Heart left ventricle (tissue), 16 donors: ENCODE results near the gene HK2. TPM values are rescaled to one million over a fixed set of nuclear protein-coding genes. Genes with fewer than 3 reads are reported as not detected.

Source experiments
- ATAC-seq, 4 donors: fragments of 200-7000 bp; cut with Tn5 transposase; one replicate each; pipeline ENCODE4 v1.9.1; 2020 to 2022; ENCODE audit warnings: moderate library complexity in 4 of 4, mild to moderate bottlenecking in 3 of 4, moderate number of reproducible peaks in 1 of 4
- DNase-seq, 5 donors: peaks; one replicate each; pipeline ENCODE4 v3.0.0-alpha.2; 2020
- H3K27ac ChIP-seq, 12 donors: fragments of 200-600 bp; sonication (generic) in 4 of 12; one replicate each; pipeline versions ENCODE4 v1.5.0 to v1.8.0; 2016 to 2022; ENCODE audit warnings: mild to moderate bottlenecking in 2 of 12
- H3K27me3 ChIP-seq, 9 donors: fragments of 200-600 bp; sonication (generic) in 2 of 9; one replicate each; pipeline versions ENCODE4 v1.5.1 to v1.8.0; 2016 to 2022; ENCODE audit warnings: mild to moderate bottlenecking in 3 of 9
- H3K36me3 ChIP-seq, 9 donors: fragments of 200-600 bp; sonication (generic) in 2 of 9; one replicate each; pipeline versions ENCODE4 v1.5.0 to v1.8.0; 2018 to 2022; ENCODE audit warnings: mild to moderate bottlenecking in 2 of 9
- H3K4me1 ChIP-seq, 12 donors: fragments of 200-600 bp; sonication (generic) in 4 of 12; one replicate each; pipeline versions ENCODE4 v1.5.0 to v1.8.0; 2016 to 2022; ENCODE audit warnings: mild to moderate bottlenecking in 3 of 12
- H3K4me3 ChIP-seq, 12 donors: fragments of 200-600 bp; sonication (generic) in 4 of 12; one replicate each; pipeline versions ENCODE4 v1.5.0 to v1.8.0; 2017 to 2022; ENCODE audit warnings: mild to moderate bottlenecking in 9 of 12, moderate library complexity in 4 of 12
- H3K9me3 ChIP-seq, 12 donors: fragments of 200-600 bp; sonication (generic) in 4 of 12; one replicate each; pipeline versions ENCODE4 v1.5.0 to v1.8.0; 2016 to 2022; ENCODE audit warnings: mild to moderate bottlenecking in 1 of 12
- POLR2A ChIP-seq, 2 donors: fragments of 450-650 bp; IDR thresholded peaks; one replicate each; pipeline ENCODE4 v1.6.1; 2017; ENCODE audit warnings: antibody characterized with exemption in 2 of 2, mild to moderate bottlenecking in 2 of 2, moderate library complexity in 2 of 2
- WGBS, 4 donors: extraction: QIAGEN DNeasy Blood & Tissue Kit in 2 of 4; methylation state at CpG; one replicate each; pipeline versions ENCODE4 v1.1.5 to v1.1.7; 2013 to 2018; 5-methylcytosine and 5-hydroxymethylcytosine counted together
- intact Hi-C, 10 donors: fragments of 100-400 bp; cut with DNase I; formaldehyde crosslinking; loops; one replicate each; pipeline versions ENCODE4 v1.11.1 to v1.14.2; 2022
- polyA plus RNA-seq, 2 donors: library from polyadenylated mRNA; stranded (reverse); fragments of 200-250 nt; gene quantifications; one replicate each; pipeline ENCODE4 v1.2.3, GENCODE V29; 2013
- total RNA-seq, 9 donors: library from RNA; depleted of rRNA in 2 of 9; stranded (reverse); fragments of >200 nt in 2 of 9; fragmentation: NEBNext Ultra II Directional in 3 of 9; extraction: Animal tissue kit (Norgen Biotek cat#: 25700) in 3 of 9; gene quantifications; one replicate each; pipeline versions ENCODE4 v1.1.0 to v1.2.4, GENCODE V29; 2016 to 2023
- TF ChIP-seq, protein P1 (sequence below), 12 donors: fragments of 200-600 bp; sonication (generic) in 4 of 12; IDR thresholded peaks; one replicate each; pipeline versions ENCODE4 v1.5.0 to v1.8.0; 2018 to 2022; ENCODE audit warnings: antibody characterized with exemption in 12 of 12, mild to moderate bottlenecking in 5 of 12
- donor health status: ischemic (EF 13 %, LVEDD 7.1; RV severe dilation, severe dysfunction).
- donor health status: healthy with polysubstance abuse.
- donor health status: DM: no; HTN: yes; CAD: no.
- donor health status: DM: no; HTN: no; CAD: no.
- donor health status: ischemic (EF 25% LVEDD 6.9; RV normal size, moderate dysfunction).
- donor health status: ischemic (EF 25% LVEDD 5.7; RV mildly dilated, moderate dysfunction).
- donor health status: healthy.
- donor health status: DM: yes; HTN: yes; CAD: no.
- donor health status: ischemic (EF 35%, LVEDD 5.7; RV mildly dilated, moderate dysfunction).
- donor health status: nonischemic (EF 11% LVEDD 7.7; RV severe dilation, severe dysfunction).
- donor health status: DM: yes; HTN: yes; CAD: no.
- donor health status: PGD.
- donor health status: ischemic (EF 29% LVEDD 5.4; RV normal size, mild dysfunction).
- donor health status: nonischemic (EF 23%, LVEDD 6.1; RV moderate dilation, normal function).

The HK2 gene
- total and polyA plus RNA-seq, 11 donors, result 1.9 to 31.5 (median 16.3) TPM

DNA sequence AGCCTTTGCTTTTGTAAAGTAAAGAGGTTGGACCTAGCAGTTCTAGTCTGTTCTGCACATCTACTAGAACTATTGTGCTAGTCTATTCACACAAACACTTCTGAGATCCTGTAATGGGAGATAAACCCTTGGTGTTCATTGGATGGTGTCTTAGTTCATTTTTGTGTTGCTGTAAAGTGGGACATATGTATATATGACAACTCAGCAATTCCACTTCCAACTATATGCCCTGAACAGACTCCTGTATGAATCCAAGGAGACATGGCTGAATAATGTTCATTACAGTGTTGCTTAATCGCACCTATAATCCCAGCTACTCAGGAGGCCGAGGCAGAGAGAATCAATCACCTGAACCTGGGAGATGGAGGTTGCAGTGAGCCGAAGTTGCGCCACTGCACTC is 23.3 kb downstream of the HK2 start:
- H3K36me3 ChIP-seq, result peaks cover 0 to 10% (median 0%) of the 10 kb centered on the region in 9 donors
- DNase-seq (no peak), ATAC-seq (no peak)
- H3K27ac ChIP-seq, result no peak overlapping the region
- TF ChIP-seq, protein P1, sequence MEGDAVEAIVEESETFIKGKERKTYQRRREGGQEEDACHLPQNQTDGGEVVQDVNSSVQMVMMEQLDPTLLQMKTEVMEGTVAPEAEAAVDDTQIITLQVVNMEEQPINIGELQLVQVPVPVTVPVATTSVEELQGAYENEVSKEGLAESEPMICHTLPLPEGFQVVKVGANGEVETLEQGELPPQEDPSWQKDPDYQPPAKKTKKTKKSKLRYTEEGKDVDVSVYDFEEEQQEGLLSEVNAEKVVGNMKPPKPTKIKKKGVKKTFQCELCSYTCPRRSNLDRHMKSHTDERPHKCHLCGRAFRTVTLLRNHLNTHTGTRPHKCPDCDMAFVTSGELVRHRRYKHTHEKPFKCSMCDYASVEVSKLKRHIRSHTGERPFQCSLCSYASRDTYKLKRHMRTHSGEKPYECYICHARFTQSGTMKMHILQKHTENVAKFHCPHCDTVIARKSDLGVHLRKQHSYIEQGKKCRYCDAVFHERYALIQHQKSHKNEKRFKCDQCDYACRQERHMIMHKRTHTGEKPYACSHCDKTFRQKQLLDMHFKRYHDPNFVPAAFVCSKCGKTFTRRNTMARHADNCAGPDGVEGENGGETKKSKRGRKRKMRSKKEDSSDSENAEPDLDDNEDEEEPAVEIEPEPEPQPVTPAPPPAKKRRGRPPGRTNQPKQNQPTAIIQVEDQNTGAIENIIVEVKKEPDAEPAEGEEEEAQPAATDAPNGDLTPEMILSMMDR (IDR thresholded peaks at IDR 0.05), result no peak
- no peak for TF ChIP-seq POLR2A (IDR thresholded peaks at IDR 0.05)
- no peaks in the 10 kb centered on the region for H3K9me3 ChIP-seq
- no peaks in the 10 kb centered on the region for H3K27me3 ChIP-seq
- 95 to 97% (median 96%) methylated on average over 4 of the region's 4 CpGs for WGBS, 4 donors
- peaks cover 0 to 21% (median 0%) of the 10 kb centered on the region in 12 donors for H3K4me1 ChIP-seq
- intact Hi-C loops, result no loop called here
- H3K4me3 ChIP-seq, result no peak overlapping the region

DNA sequence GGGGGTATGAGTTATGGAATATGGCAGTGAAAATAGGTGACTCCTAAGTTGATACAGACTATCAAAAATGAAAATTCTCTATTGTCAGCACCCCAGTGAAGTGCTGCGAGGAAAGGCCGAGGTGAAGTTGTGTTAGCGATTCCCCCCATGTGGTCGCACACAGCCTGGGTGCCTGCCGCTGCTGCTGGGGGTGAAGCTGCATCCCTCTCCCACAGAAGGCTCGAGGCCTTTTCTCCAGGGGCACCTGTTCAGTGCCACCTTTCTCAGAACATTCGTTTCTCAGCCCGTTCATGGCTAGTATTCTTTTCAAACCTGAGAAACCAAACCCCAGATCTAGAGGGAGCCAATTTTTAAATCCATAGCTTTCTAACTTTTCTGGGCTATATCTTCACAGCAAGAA is 23.8 kb downstream of the HK2 start:
- Histone ChIP-seq H3K27me3 (no peaks in the 10 kb centered on the region), H3K36me3 (peaks cover 0 to 10% (median 0%) of the 10 kb centered on the region in 9 donors), H3K9me3 (no peaks in the 10 kb centered on the region), H3K4me3 (no peak overlapping the region), H3K4me1 (peaks cover 0 to 26% (median 0%) of the 10 kb centered on the region in 12 donors), H3K27ac (no peak overlapping the region)
- ATAC-seq, result no peak
- no peak for DNase-seq
- WGBS, 4 donors, result 85 to 91% (median 87%) methylated on average over 8 of the region's 8 CpGs
- intact Hi-C loops, result no loop called here
- TF ChIP-seq, protein P1 (IDR thresholded peaks at IDR 0.05), result no peak
- no peak for TF ChIP-seq POLR2A (IDR thresholded peaks at IDR 0.05)

DNA sequence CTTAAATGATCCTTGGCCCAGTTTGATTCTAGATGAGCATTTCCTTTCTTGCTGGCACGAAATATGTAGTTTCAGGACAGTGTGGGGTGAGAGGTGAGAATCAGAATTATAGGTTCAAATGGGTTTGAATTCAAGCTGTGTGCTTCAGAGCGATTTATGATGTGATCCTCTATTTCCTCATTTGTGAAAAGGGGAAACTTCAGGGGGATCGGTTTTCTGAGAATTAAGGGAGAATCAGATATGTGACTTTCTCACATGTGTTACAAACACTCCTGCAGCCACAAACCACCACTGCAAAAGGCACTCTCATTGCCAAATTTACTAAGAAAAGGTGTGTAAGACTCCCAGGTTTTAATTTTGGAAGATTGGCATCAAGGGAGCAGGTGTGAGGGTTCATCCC is 24.4 kb downstream of the HK2 start:
- intact Hi-C loops, result no loop called here
- no peak for DNase-seq
- H3K27ac ChIP-seq, result no peak overlapping the region
- H3K4me1 ChIP-seq, result peaks cover 0 to 31% (median 0%) of the 10 kb centered on the region in 12 donors
- no peaks in the 10 kb centered on the region for H3K9me3 ChIP-seq
- WGBS, 4 donors, result 81 to 84% (median 82%) methylated on average over 3 of the region's 3 CpGs
- no peaks in the 10 kb centered on the region for H3K27me3 ChIP-seq
- TF ChIP-seq, protein P1 (IDR thresholded peaks at IDR 0.05), result no peak
- TF ChIP-seq POLR2A (IDR thresholded peaks at IDR 0.05), result no peak
- H3K4me3 ChIP-seq, result no peak overlapping the region
- ATAC-seq, result no peak
- peaks cover 0 to 10% (median 0%) of the 10 kb centered on the region in 9 donors for H3K36me3 ChIP-seq

DNA sequence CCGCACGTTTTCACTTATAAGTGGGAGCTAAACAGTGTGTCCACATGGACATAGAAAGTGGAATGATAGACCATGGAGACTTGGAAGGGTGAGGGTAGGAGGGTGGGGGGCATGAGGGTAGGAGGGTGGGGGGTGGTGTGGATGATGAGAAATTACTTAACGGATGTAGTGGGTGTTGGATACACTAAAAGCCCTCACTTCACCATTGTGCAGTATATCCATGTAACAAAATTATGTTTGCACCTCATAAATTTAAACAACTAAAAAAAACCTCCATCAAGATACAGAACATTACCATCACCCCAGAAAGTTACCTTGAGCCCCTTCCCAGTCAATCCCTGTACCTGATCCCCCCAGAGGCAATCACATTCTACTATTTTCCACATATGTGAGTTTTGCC is 26.2 kb downstream of the HK2 start:
- H3K4me1 ChIP-seq, result peaks cover 0 to 35% (median 1%) of the 10 kb centered on the region in 12 donors
- H3K36me3 ChIP-seq, result no peaks in the 10 kb centered on the region
- H3K9me3 ChIP-seq, result no peaks in the 10 kb centered on the region
- WGBS, 4 donors, result 86 to 93% (median 91%) methylated on average over 3 of the region's 3 CpGs
- intact Hi-C loops, result no loop called here
- no peak overlapping the region for H3K4me3 ChIP-seq
- no peak overlapping the region for H3K27ac ChIP-seq
- TF ChIP-seq POLR2A (IDR thresholded peaks at IDR 0.05), result no peak
- TF ChIP-seq, protein P1 (IDR thresholded peaks at IDR 0.05), result no peak
- ATAC-seq (no peak), DNase-seq (no peak)
- no peaks in the 10 kb centered on the region for H3K27me3 ChIP-seq
